HepG2 (cell line): ENCODE results near the gene MLLT10. TPM values are rescaled to one million over a fixed set of nuclear protein-coding genes. Genes with fewer than 3 reads are reported as not detected.

ENCODE experiments used
- ARNT2 ChIP-seq: sonication (generic); formaldehyde crosslinking; IDR thresholded peaks from 2 replicates; pipeline ENCODE4 v1.8.0; 2022; ENCODE audit warnings: mild to moderate bottlenecking, low read depth, missing genetic modification reagents, moderate library complexity
- ATF7-NPFF ChIP-seq: sonication (generic); formaldehyde crosslinking; IDR thresholded peaks from 2 replicates; pipeline ENCODE4 v1.8.1; 2023; ENCODE audit warnings: mild to moderate bottlenecking, low read depth, missing genetic modification reagents, moderate library complexity
- CBX1 ChIP-seq: IDR thresholded peaks from one replicate; pipeline ENCODE4 v1.6.1; 2016; ENCODE audit warnings: antibody characterized with exemption, low read depth
- CHD4 ChIP-seq: fragments of 200-600 bp; sonication (generic); IDR thresholded peaks from 2 replicates; pipeline ENCODE4 v1.7.0; 2017; ENCODE audit warnings: mild to moderate bottlenecking, low read length, borderline replicate concordance
- DPF2 ChIP-seq: sonication (generic); formaldehyde crosslinking; IDR thresholded peaks from 2 replicates; pipeline ENCODE4 v1.4.0; 2020; ENCODE audit warnings: mild to moderate bottlenecking, low read depth, missing genetic modification reagents, borderline replicate concordance
- FOXA3 ChIP-seq: IDR thresholded peaks from 2 replicates; pipeline ENCODE4 v1.6.1; 2016; ENCODE audit warnings: missing genetic modification reagents, missing compliant biosample characterization
- FOXC1 ChIP-seq: sonication (generic); formaldehyde crosslinking; IDR thresholded peaks from 2 replicates; pipeline ENCODE4 v1.8.0; 2022; ENCODE audit warnings: mild to moderate bottlenecking, missing genetic modification reagents, borderline replicate concordance
- GZF1 ChIP-seq: sonication (generic); formaldehyde crosslinking; IDR thresholded peaks from 2 replicates; pipeline ENCODE4 v1.5.1; 2020; ENCODE audit warnings: mild to moderate bottlenecking, missing genetic modification reagents
- HDAC2 ChIP-seq: sonication (generic); formaldehyde crosslinking; IDR thresholded peaks from 2 replicates; pipeline ENCODE4 v1.4.0; 2020; ENCODE audit warnings: missing genetic modification reagents
- HOXA3 ChIP-seq: sonication (generic); formaldehyde crosslinking; IDR thresholded peaks from 2 replicates; pipeline ENCODE4 v1.5.0; 2020; ENCODE audit warnings: missing genetic modification reagents
- KDM3A ChIP-seq: IDR thresholded peaks from 2 replicates; pipeline ENCODE4 v1.6.1; 2018; ENCODE audit warnings: low read depth, missing compliant biosample characterization
- MED13 ChIP-seq: sonication (generic); formaldehyde crosslinking; IDR thresholded peaks from 2 replicates; pipeline ENCODE4 v1.5.0; 2020; ENCODE audit warnings: missing genetic modification reagents
- NCOA5 ChIP-seq: sonication (generic); formaldehyde crosslinking; IDR thresholded peaks from 2 replicates; pipeline ENCODE4 v1.4.0; 2020; ENCODE audit warnings: missing genetic modification reagents
- PHF20 ChIP-seq: sonication (generic); formaldehyde crosslinking; IDR thresholded peaks from 2 replicates; pipeline ENCODE4 v1.5.0; 2020; ENCODE audit warnings: mild to moderate bottlenecking, missing genetic modification reagents
- RAD21 ChIP-seq: fragments of 450-650 bp; formaldehyde crosslinking; IDR thresholded peaks from 2 replicates; pipeline ENCODE4 v1.5.0; 2020; ENCODE audit warnings: mild to moderate bottlenecking
- SNAPC2 ChIP-seq: sonication (generic); formaldehyde crosslinking; IDR thresholded peaks from 2 replicates; pipeline ENCODE4 v1.8.1; 2022; ENCODE audit warnings: mild to moderate bottlenecking, missing genetic modification reagents
- SP5 ChIP-seq: IDR thresholded peaks from 2 replicates; pipeline ENCODE4 v1.6.1; 2016; ENCODE audit warnings: low read depth, borderline replicate concordance
- ZNF326 ChIP-seq: sonication (generic); formaldehyde crosslinking; IDR thresholded peaks from 2 replicates; pipeline ENCODE4 v1.4.0; 2020; ENCODE audit warnings: missing genetic modification reagents, borderline replicate concordance
- ZNF605 ChIP-seq: sonication (generic); formaldehyde crosslinking; IDR thresholded peaks from 2 replicates; pipeline ENCODE4 v1.8.0; 2022; ENCODE audit warnings: mild to moderate bottlenecking, missing genetic modification reagents
- polyA plus RNA-seq, 8 experiments: library from polyadenylated mRNA; depleted of rRNA in 3 of 8; stranded (reverse) in 7 of 8; unstranded in 1 of 8; fragments of >200 nt; fragmentation: Illumina TruSeq in 4 of 8; extraction: Trizol in 4 of 8; gene quantifications; 2 replicates each; pipeline versions ENCODE4 v1.2.1 to v1.2.3, GENCODE V29; 2011 to 2016; ENCODE audit warnings: low read depth in 4 of 8, missing spikeins in 1 of 8, mixed read lengths in 1 of 8; ENCODE audit not compliant: insufficient read depth in 1 of 8
- total RNA-seq, 5 experiments: library from RNA; depleted of rRNA; stranded (reverse); fragments of >200 nt; fragmentation: Illumina TruSeq; extraction: Trizol; gene quantifications; 2 replicates each; pipeline ENCODE4 v1.2.3, GENCODE V29; 2016; ENCODE audit warnings: low read depth in 1 of 5
- TF ChIP-seq, protein P1 (sequence below): sonication (generic); formaldehyde crosslinking; IDR thresholded peaks from 2 replicates; pipeline ENCODE4 v1.4.0; 2020; ENCODE audit warnings: mild to moderate bottlenecking, missing genetic modification reagents
- TF ChIP-seq, protein P2 (sequence below): sonication (generic); formaldehyde crosslinking; IDR thresholded peaks from 2 replicates; pipeline ENCODE4 v1.4.0; 2020; ENCODE audit warnings: missing genetic modification reagents, mild to moderate bottlenecking, borderline replicate concordance
- TF ChIP-seq, protein P3 (sequence below): sonication (generic); formaldehyde crosslinking; IDR thresholded peaks from 2 replicates; pipeline ENCODE4 v1.8.1; 2022; ENCODE audit warnings: low read depth, mild to moderate bottlenecking, missing genetic modification reagents
- TF ChIP-seq, protein P4 (sequence below): sonication (generic); formaldehyde crosslinking; IDR thresholded peaks from 2 replicates; pipeline ENCODE4 v1.5.0; 2020; ENCODE audit warnings: missing genetic modification reagents
- TF ChIP-seq, protein P5 (sequence below): sonication (generic); formaldehyde crosslinking; IDR thresholded peaks from 2 replicates; pipeline ENCODE4 v1.8.1; 2023; ENCODE audit warnings: missing genetic modification reagents, mild to moderate bottlenecking, borderline replicate concordance

MLLT10 gene
- total and polyA plus RNA-seq, 2 of the 13 experiments (the other 11 are each of a cell fraction or from before 2014, with no cell fraction given) = 51.3 to 84.1 TPM

DNA sequence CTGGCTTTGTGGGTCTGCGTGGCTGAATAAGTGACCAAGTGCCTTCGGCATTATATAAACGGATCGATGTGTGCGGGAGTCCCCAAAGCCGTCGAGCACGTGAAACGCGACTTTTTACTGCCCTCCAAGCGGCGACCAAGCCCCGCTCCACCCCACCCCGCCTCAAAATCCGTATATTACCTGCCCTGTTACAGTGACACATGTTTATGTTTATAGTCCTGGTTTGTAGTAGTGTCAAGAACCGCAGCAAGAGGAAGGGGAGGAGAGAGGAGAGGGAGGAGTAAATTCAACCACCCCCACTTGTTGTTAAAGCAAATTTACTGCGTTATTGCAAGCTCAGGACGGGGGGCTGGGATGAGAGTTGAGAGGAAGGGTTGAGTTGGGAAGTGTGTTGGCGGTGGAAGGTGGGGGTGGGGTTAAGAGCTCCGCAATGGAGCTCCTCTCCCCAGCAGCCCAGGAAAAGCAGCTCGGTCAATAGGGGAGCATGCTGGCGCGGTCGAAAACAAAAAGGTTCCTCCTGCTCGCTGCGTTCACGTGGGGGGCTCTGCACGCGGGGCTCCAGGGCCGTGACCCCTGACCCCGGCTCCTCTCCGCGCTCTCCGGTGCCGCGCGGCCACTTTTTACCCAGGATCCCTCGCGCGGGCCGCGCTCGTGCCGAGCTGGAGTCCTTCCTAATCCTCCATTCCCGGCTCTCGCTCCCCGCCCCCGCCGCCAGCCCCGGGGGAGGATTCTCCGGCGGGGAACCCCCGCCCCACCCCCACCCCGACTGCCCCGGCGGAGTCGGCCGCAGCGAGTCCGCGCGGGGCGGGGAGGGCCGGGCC lies 8.5 kb upstream of the MLLT10 start, which contains the start of gene SKIDA1 (continued):
- TF ChIP-seq, protein P1, sequence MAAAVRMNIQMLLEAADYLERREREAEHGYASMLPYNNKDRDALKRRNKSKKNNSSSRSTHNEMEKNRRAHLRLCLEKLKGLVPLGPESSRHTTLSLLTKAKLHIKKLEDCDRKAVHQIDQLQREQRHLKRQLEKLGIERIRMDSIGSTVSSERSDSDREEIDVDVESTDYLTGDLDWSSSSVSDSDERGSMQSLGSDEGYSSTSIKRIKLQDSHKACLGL (CRISPR knock-in tag) = peak; percentile 85
- TF ChIP-seq GZF1 (CRISPR knock-in tag) (no peak; the same call in 1 of the 2 replicates), ZNF326 (CRISPR knock-in tag) (no peak), HDAC2 (CRISPR knock-in tag) (peak; percentile 64), CBX1 (peak; percentile 78), ATF7-NPFF (peak; percentile 0; the same call in 1 of the 2 replicates), SP5 (peak; percentile 63), NCOA5 (CRISPR knock-in tag) (no peak), FOXA3 (no peak; the same call in 1 of the 2 replicates), FOXC1 (CRISPR knock-in tag) (peak; percentile 71), ARNT2 (peak; percentile 25), CHD4 (no peak), HOXA3 (CRISPR knock-in tag) (peak; percentile 92), MED13 (CRISPR knock-in tag) (0 out of 2 replicates have a peak, but pooled peaks have one; percentile 72), RAD21 (peak; percentile 63; the same call in 1 of the 2 replicates), PHF20 (CRISPR knock-in tag) (peak; percentile 47; the same call in 1 of the 2 replicates), KDM3A (CRISPR knock-in tag) (peak; percentile 45; the same call in 1 of the 2 replicates), SNAPC2 (CRISPR knock-in tag) (peak; percentile 64; the same call in 1 of the 2 replicates), DPF2 (CRISPR knock-in tag) (no peak), ZNF605 (CRISPR knock-in tag) (peak; percentile 92)
- TF ChIP-seq, protein P2, sequence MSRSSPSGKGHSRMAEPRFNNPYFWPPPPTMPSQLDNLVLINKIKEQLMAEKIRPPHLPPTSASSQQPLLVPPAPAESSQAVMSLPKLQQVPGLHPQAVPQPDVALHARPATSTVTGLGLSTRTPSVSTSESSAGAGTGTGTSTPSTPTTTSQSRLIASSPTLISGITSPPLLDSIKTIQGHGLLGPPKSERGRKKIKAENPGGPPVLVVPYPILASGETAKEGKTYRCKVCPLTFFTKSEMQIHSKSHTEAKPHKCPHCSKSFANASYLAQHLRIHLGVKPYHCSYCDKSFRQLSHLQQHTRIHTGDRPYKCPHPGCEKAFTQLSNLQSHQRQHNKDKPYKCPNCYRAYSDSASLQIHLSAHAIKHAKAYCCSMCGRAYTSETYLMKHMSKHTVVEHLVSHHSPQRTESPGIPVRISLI (CRISPR knock-in tag) = no peak
- TF ChIP-seq, protein P3, sequence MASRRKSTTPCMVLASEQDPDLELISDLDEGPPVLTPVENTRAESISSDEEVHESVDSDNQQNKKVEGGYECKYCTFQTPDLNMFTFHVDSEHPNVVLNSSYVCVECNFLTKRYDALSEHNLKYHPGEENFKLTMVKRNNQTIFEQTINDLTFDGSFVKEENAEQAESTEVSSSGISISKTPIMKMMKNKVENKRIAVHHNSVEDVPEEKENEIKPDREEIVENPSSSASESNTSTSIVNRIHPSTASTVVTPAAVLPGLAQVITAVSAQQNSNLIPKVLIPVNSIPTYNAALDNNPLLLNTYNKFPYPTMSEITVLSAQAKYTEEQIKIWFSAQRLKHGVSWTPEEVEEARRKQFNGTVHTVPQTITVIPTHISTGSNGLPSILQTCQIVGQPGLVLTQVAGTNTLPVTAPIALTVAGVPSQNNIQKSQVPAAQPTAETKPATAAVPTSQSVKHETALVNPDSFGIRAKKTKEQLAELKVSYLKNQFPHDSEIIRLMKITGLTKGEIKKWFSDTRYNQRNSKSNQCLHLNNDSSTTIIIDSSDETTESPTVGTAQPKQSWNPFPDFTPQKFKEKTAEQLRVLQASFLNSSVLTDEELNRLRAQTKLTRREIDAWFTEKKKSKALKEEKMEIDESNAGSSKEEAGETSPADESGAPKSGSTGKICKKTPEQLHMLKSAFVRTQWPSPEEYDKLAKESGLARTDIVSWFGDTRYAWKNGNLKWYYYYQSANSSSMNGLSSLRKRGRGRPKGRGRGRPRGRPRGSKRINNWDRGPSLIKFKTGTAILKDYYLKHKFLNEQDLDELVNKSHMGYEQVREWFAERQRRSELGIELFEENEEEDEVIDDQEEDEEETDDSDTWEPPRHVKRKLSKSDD (CRISPR knock-in tag) = peak; percentile 58; the same call in 1 of the 2 replicates
- TF ChIP-seq, protein P4, sequence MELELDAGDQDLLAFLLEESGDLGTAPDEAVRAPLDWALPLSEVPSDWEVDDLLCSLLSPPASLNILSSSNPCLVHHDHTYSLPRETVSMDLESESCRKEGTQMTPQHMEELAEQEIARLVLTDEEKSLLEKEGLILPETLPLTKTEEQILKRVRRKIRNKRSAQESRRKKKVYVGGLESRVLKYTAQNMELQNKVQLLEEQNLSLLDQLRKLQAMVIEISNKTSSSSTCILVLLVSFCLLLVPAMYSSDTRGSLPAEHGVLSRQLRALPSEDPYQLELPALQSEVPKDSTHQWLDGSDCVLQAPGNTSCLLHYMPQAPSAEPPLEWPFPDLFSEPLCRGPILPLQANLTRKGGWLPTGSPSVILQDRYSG (CRISPR knock-in tag) = no peak
- TF ChIP-seq, protein P5, sequence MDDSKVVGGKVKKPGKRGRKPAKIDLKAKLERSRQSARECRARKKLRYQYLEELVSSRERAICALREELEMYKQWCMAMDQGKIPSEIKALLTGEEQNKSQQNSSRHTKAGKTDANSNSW (CRISPR knock-in tag) = no peak; the same call in 1 of the 2 replicates
